ENCODE results near the gene PAWR. TPM values are rescaled to one million over a fixed set of nuclear protein-coding genes. Genes with fewer than 3 reads are reported as not detected.

Gene PAWR
- polyA plus RNA-seq, 1 donor (not counting 4 experiments of a cell fraction or from before 2014, with no cell fraction given): 41.1 TPM

GRCh38 chr12:79635676-79636075 is 55.1 kb downstream of the PAWR start:
- TF ChIP-seq CTCF (optimal IDR thresholded peaks at IDR 0.05 in 1 of 3, IDR thresholded peaks at IDR 0.05 in 1 of 3, conservative IDR thresholded peaks at IDR 0.05 in 1 of 3; ENCODE audit: extremely low read depth in 1 of 3, insufficient read depth in 2 of 3, low read length in 3 of 3) (no peak), EZH2 (IDR thresholded peaks at IDR 0.05; ENCODE audit: low read length) (no peak)
- Histone ChIP-seq H2AFZ (ENCODE audit: control insufficient read depth, low read length) (no peak overlapping the region), H3K4me3 (ENCODE audit: control insufficient read depth in 2 of 3, extremely low read depth in 1 of 3, insufficient read depth in 2 of 3, low read depth in 1 of 3, low read length in 3 of 3) (no peak overlapping the region), H3K27me3 (ENCODE audit: control insufficient read depth, extremely low read depth, insufficient read depth, low read length) (no peaks in the 10 kb centered on the region), H3K79me2 (ENCODE audit: control insufficient read depth, insufficient read depth, low read length) (peaks cover 65% of the 10 kb centered on the region), H3K27ac (ENCODE audit: control insufficient read depth, insufficient read depth, low read length) (peak overlapping the region; percentile 72), H4K20me1 (ENCODE audit: control insufficient read depth, extremely low read depth, insufficient read depth, low read length) (no peaks in the 10 kb centered on the region), H3K4me2 (ENCODE audit: control insufficient read depth, extremely low read depth, insufficient read depth, low read depth, low read length) (peak overlapping the region; percentile 61), H3K9me1 (ENCODE audit: control insufficient read depth, extremely low read depth, insufficient read depth, low read length) (no peaks in the 10 kb centered on the region), H3K4me1 (ENCODE audit: control insufficient read depth, extremely low read depth, insufficient read depth, low read length) (peaks cover 27% of the 10 kb centered on the region), H3K36me3 (ENCODE audit: control insufficient read depth in 2 of 2, extremely low read depth in 1 of 2, insufficient read depth in 2 of 2, low read length in 2 of 2) (no peaks in the 10 kb centered on the region), H3K9me3 (ENCODE audit: control insufficient read depth, low read depth, low read length) (no peaks in the 10 kb centered on the region), H3K9ac (ENCODE audit: control insufficient read depth, extremely low read depth, insufficient read depth, low read length) (no peak overlapping the region)
- dilution Hi-C loops (cut with MboI; ENCODE audit: extremely low pct_ligation_motif_present, low sequenced_read_pairs): no loop called here
- peak; percentile 30 for DNase-seq (ENCODE audit: low read depth, low spot score)
- peak; percentile 29 for FAIRE-seq

GRCh38 chr12:79634957-79635471 is 55.8 kb downstream of the PAWR start:
- no peak overlapping the region for H2AFZ ChIP-seq (ENCODE audit: control insufficient read depth, low read length)
- H3K9me1 ChIP-seq (ENCODE audit: control insufficient read depth, extremely low read depth, insufficient read depth, low read length): no peaks in the 10 kb centered on the region
- FAIRE-seq (peak; percentile 89), DNase-seq (ENCODE audit: low read depth, low spot score) (peak; percentile 61)
- peaks cover 64% of the 10 kb centered on the region for H3K79me2 ChIP-seq (ENCODE audit: control insufficient read depth, insufficient read depth, low read length)
- peak overlapping the region; percentile 72 for H3K27ac ChIP-seq (ENCODE audit: control insufficient read depth, insufficient read depth, low read length)
- no peaks in the 10 kb centered on the region for H4K20me1 ChIP-seq (ENCODE audit: control insufficient read depth, extremely low read depth, insufficient read depth, low read length)
- peaks cover 27% of the 10 kb centered on the region for H3K4me1 ChIP-seq (ENCODE audit: control insufficient read depth, extremely low read depth, insufficient read depth, low read length)
- H3K36me3 ChIP-seq (ENCODE audit: control insufficient read depth in 2 of 2, extremely low read depth in 1 of 2, insufficient read depth in 2 of 2, low read length in 2 of 2): no peaks in the 10 kb centered on the region
- H3K4me3 ChIP-seq (ENCODE audit: control insufficient read depth in 2 of 3, extremely low read depth in 1 of 3, insufficient read depth in 2 of 3, low read depth in 1 of 3, low read length in 3 of 3): no peak overlapping the region
- H3K4me2 ChIP-seq (ENCODE audit: control insufficient read depth, extremely low read depth, insufficient read depth, low read depth, low read length): peak overlapping the region; percentile 58
- dilution Hi-C loops (cut with MboI; ENCODE audit: extremely low pct_ligation_motif_present, low sequenced_read_pairs): no loop called here
- H3K27me3 ChIP-seq (ENCODE audit: control insufficient read depth, extremely low read depth, insufficient read depth, low read length): no peaks in the 10 kb centered on the region
- no peaks in the 10 kb centered on the region for H3K9me3 ChIP-seq (ENCODE audit: control insufficient read depth, low read depth, low read length)
- peak overlapping the region; percentile 39 for H3K9ac ChIP-seq (ENCODE audit: control insufficient read depth, extremely low read depth, insufficient read depth, low read length)
- TF ChIP-seq CTCF (optimal IDR thresholded peaks at IDR 0.05 in 1 of 3, IDR thresholded peaks at IDR 0.05 in 1 of 3, conservative IDR thresholded peaks at IDR 0.05 in 1 of 3; ENCODE audit: extremely low read depth in 1 of 3, insufficient read depth in 2 of 3, low read length in 3 of 3) (no peak), EZH2 (IDR thresholded peaks at IDR 0.05; ENCODE audit: low read length) (no peak)
